OCI-M2 (cell line): ENCODE measurements around the gene AKNA.

Experiments
- DNase-seq: peaks from one replicate; lab custom pipeline; 2025; ENCODE audit not compliant: unreplicated experiment; lab: John Stamatoyannopoulos, UW

The AKNA gene

GRCh38 chr9:114416290-114416689 is 28.5 kb upstream of the AKNA start:
- DNase-seq = no peak

- DNase-seq = no peak
Observed at GRCh38 chr9:114414346-114414745, 26.6 kb upstream of the AKNA start.

- DNase-seq = no peak
Observed at GRCh38 chr9:114413861-114414301, 26.1 kb upstream of the AKNA start.

- DNase-seq = no peak
Observed at GRCh38 chr9:114412048-114412683, 24.4 kb upstream of the AKNA start.

- no peak for DNase-seq
Observed at GRCh38 chr9:114411452-114411851, 23.7 kb upstream of the AKNA start.

- no peak for DNase-seq
Observed at GRCh38 chr9:114410910-114411309, 23.1 kb upstream of the AKNA start.

GRCh38 chr9:114409842-114410241 is 22.1 kb upstream of the AKNA start:
- DNase-seq = no peak

- no peak for DNase-seq
Observed at GRCh38 chr9:114409103-114409780, 21.5 kb upstream of the AKNA start.

- no peak for DNase-seq
Observed at GRCh38 chr9:114408645-114409044, 20.9 kb upstream of the AKNA start.

- DNase-seq = no peak
Observed at GRCh38 chr9:114407889-114408288, 20.1 kb upstream of the AKNA start.

GRCh38 chr9:114406441-114406840 is 18.7 kb upstream of the AKNA start:
- DNase-seq = no peak

GRCh38 chr9:114405294-114406034 is 17.7 kb upstream of the AKNA start:
- DNase-seq = no peak

GRCh38 chr9:114404531-114404930 is 16.7 kb upstream of the AKNA start:
- DNase-seq = no peak

GRCh38 chr9:114403153-114403756 is 15.5 kb upstream of the AKNA start:
- no peak for DNase-seq

- no peak for DNase-seq
Observed at GRCh38 chr9:114401344-114401743, 13.6 kb upstream of the AKNA start.

GRCh38 chr9:114400772-114401171 is 13.0 kb upstream of the AKNA start:
- no peak for DNase-seq

- no peak for DNase-seq
Observed at GRCh38 chr9:114400219-114400618, 12.4 kb upstream of the AKNA start.

- no peak for DNase-seq
Observed at GRCh38 chr9:114399381-114399780, 11.6 kb upstream of the AKNA start.

GRCh38 chr9:114397848-114398605 is 10.2 kb upstream of the AKNA start:
- no peak for DNase-seq

- no peak for DNase-seq
Observed at GRCh38 chr9:114397219-114397847, 9.6 kb upstream of the AKNA start.
